ENCODE data around the gene FAM221B. TPM values are rescaled to one million over a fixed set of nuclear protein-coding genes. Genes with fewer than 3 reads are reported as not detected.

The FAM221B gene
- total and polyA plus RNA-seq, 9 donors = not detected

DNA sequence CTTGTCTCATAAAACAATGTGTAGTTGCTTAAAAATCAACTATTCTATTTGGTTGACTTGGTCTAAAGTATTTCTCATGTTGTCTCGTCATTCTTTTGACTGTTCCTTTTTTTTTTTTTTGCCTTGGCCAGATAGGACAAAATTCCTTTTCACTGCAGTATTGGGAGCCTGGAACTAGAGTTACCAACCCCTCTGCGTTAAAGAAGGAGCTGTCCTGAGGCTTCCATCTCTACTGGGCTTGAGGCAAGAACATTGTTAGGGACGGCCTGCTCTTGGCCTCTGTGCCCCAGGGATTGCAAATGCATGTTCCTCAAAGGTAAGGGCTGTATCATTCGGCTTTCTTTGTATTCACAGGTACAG, 38.5 kb downstream of the FAM221B start:
- Histone ChIP-seq H3K9me3 (no peaks in the 10 kb centered on the region), H3K4me3 (no peak overlapping the region), H3K4me1 (ENCODE audit: insufficient read depth) (peaks cover 7% of the 10 kb centered on the region), H3K27me3 (no peaks in the 10 kb centered on the region), H3K36me3 (no peaks in the 10 kb centered on the region), H3K27ac (no peak overlapping the region)
- DNase-seq = no peak
- TF ChIP-seq POLR2A (IDR thresholded peaks at IDR 0.05) (no peak), EP300 (IDR thresholded peaks at IDR 0.05) (no peak)
- TF ChIP-seq, protein P1, sequence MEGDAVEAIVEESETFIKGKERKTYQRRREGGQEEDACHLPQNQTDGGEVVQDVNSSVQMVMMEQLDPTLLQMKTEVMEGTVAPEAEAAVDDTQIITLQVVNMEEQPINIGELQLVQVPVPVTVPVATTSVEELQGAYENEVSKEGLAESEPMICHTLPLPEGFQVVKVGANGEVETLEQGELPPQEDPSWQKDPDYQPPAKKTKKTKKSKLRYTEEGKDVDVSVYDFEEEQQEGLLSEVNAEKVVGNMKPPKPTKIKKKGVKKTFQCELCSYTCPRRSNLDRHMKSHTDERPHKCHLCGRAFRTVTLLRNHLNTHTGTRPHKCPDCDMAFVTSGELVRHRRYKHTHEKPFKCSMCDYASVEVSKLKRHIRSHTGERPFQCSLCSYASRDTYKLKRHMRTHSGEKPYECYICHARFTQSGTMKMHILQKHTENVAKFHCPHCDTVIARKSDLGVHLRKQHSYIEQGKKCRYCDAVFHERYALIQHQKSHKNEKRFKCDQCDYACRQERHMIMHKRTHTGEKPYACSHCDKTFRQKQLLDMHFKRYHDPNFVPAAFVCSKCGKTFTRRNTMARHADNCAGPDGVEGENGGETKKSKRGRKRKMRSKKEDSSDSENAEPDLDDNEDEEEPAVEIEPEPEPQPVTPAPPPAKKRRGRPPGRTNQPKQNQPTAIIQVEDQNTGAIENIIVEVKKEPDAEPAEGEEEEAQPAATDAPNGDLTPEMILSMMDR (IDR thresholded peaks at IDR 0.05) = no peak
- intact Hi-C loops (cut with DNase I) = loop anchor here in 3 of 4 donors (5.0 to 10.0 kb wide), 4 partner anchors 92 to 157 kb away; no protein-coding TSS in a partner anchor
- WGBS, 3 donors = 21 to 27% (median 27%) methylated on average over 4 of the region's 4 CpGs

DNA sequence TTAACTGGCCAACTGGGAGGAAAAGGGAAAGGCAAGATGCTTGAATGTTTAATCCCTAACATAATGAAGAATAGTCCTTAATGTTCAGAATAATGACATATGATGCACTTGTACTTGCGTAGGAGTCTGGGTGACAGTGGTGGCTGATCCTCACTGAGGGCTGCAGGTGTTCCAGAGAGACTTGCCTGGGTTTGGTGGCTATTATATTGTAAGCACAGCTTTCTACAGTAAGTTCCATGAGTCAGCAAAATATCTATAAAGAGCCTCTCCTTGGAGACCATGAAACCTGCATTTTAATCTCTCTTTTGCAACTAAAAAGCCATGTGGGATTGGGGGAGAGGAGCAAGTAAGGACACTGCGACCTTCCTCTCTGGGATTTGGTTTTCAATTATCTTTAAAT, 39.0 kb downstream of the FAM221B start:
- no peak for DNase-seq
- intact Hi-C loops (cut with DNase I) = loop anchor here in 2 of 4 donors (5.0 to 10.0 kb wide), 2 partner anchors 75 to 103 kb away; no protein-coding TSS in a partner anchor
- Histone ChIP-seq H3K4me3 (no peak overlapping the region), H3K36me3 (no peaks in the 10 kb centered on the region), H3K9me3 (no peaks in the 10 kb centered on the region), H3K27ac (no peak overlapping the region), H3K27me3 (no peaks in the 10 kb centered on the region), H3K4me1 (ENCODE audit: insufficient read depth) (peaks cover 7% of the 10 kb centered on the region)
- 68 to 76% (median 71%) methylated on average over 2 of the region's 2 CpGs for WGBS, 3 donors
- TF ChIP-seq EP300 (IDR thresholded peaks at IDR 0.05) (no peak), POLR2A (IDR thresholded peaks at IDR 0.05) (no peak)
- TF ChIP-seq, protein P1 (IDR thresholded peaks at IDR 0.05) = no peak

DNA sequence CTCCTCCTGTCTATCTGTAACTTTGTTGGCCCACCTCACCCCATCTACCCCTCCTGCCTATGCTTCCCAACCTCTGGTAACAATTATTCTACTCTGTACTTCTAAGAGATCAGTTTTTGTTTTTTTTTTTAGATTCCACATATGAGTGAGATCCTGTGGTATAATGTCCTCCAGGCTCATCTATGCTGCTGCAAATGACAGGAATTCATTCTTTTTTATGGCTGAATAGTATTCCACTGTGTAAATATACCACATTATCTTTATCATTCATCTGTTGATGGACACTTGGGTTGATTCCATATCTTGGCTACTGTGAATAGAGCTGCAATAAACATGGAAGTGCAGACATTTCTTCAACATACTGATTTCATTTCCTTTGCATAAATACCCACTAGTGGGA, 45.1 kb downstream of the FAM221B start:
- Histone ChIP-seq H3K27me3 (no peaks in the 10 kb centered on the region), H3K36me3 (no peaks in the 10 kb centered on the region), H3K27ac (no peak overlapping the region), H3K4me1 (ENCODE audit: insufficient read depth) (no peaks in the 10 kb centered on the region), H3K9me3 (no peaks in the 10 kb centered on the region), H3K4me3 (no peak overlapping the region)
- DNase-seq = no peak
- intact Hi-C loops (cut with DNase I) = loop anchor here in 1 of 4 donors (10.0 kb wide), 1 partner anchor 81 kb away; no protein-coding TSS in a partner anchor
- TF ChIP-seq POLR2A (IDR thresholded peaks at IDR 0.05) (no peak), EP300 (IDR thresholded peaks at IDR 0.05) (no peak)
- TF ChIP-seq, protein P1 (IDR thresholded peaks at IDR 0.05) = no peak

DNA sequence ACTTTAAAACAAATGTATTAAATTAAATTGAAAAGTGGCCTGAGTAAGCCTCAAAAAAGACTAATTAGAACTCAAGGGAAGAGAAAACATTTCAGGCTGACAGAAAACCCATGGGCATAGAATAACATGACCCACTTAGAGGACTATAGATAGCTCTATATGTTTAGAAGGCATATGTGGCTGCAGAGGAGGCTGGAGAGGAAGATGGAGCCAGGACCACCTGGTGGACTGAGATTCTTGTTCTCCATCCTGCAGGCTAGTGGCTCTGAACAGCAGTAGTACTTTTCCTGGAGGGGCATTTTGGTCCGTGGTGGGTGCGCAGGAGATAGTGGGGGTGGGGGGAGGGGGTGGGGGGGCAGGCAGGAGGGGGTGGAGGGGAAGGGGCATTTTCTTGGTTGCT, 47.5 kb downstream of the FAM221B start:
- intact Hi-C loops (cut with DNase I) = loop anchor here in 1 of 4 donors (10.0 kb wide), 1 partner anchor 84 kb away; no protein-coding TSS in a partner anchor
- TF ChIP-seq, protein P1 (IDR thresholded peaks at IDR 0.05) = no peak
- no peak for TF ChIP-seq POLR2A (IDR thresholded peaks at IDR 0.05)
- TF ChIP-seq EP300 (IDR thresholded peaks at IDR 0.05) = no peak

More for the DNA sequence above, 47.5 kb downstream of the FAM221B start:
- H3K27me3 ChIP-seq = no peaks in the 10 kb centered on the region
- H3K27ac ChIP-seq = no peak overlapping the region
- DNase-seq = no peak
- WGBS, 3 donors = 58 to 81% (median 67%) methylated on average over 2 of the region's 2 CpGs
- no peak overlapping the region for H3K4me3 ChIP-seq
- no peaks in the 10 kb centered on the region for H3K36me3 ChIP-seq
- H3K9me3 ChIP-seq = no peaks in the 10 kb centered on the region
- no peaks in the 10 kb centered on the region for H3K4me1 ChIP-seq (ENCODE audit: insufficient read depth)
